ENCODE data around the gene DDX3X.
"Not testable (repeated sequence)": the region's sequence is repeated elsewhere in the genome, so short reads cannot be mapped to it uniquely, and the experiment has no call there.

The DDX3X gene

GRCh38 chrX:41377624-41378023 is 43.7 kb downstream of the DDX3X start:
- DNase-seq, result no peak

GRCh38 chrX:41381685-41382084 is 47.7 kb downstream of the DDX3X start:
- no peak for DNase-seq

- no peak for DNase-seq
These were observed 49.0 kb downstream of the DDX3X start for GRCh38 chrX:41382714-41383645.

- DNase-seq, result no peak
These were observed 50.2 kb downstream of the DDX3X start for GRCh38 chrX:41384051-41384705.

DNA sequence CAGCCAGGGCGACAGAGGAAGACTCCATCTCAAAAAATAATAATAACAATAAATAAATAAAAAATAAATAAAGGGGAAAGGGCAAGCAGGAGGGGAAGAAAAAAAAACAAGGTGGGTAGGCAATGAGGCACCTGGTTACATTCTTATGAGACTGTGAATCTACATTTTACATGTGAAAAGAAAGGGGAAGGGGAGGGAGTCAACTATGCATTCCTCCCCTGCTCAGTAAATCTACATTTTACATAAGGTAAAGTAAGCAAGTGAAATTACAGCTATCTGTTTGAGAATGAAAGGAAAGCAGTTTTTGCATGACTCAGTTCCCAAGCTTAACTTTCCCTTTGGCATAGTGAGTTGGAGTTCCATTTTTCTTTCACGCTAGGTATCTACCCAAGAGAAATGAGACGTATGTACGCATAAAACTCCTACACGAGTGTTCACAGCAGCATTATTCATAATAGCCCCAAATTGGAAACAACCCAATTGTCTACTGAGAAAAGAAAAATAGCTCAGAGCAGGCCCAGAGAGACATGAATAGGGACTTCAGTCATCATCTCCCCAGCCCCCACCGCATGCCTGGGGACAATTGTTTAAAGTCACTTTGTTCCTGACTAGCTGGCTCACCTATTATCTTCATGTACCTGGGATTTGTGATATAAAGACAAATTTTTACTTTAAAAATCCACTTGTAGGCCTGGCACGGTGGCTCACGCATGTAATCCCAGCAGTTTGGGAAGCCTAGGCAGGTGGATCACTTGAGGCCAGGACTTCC is 52.4 kb downstream of the DDX3X start:
- no peak for DNase-seq

- DNase-seq, result no peak
These were observed 54.6 kb downstream of the DDX3X start for GRCh38 chrX:41388543-41388942.

DNA sequence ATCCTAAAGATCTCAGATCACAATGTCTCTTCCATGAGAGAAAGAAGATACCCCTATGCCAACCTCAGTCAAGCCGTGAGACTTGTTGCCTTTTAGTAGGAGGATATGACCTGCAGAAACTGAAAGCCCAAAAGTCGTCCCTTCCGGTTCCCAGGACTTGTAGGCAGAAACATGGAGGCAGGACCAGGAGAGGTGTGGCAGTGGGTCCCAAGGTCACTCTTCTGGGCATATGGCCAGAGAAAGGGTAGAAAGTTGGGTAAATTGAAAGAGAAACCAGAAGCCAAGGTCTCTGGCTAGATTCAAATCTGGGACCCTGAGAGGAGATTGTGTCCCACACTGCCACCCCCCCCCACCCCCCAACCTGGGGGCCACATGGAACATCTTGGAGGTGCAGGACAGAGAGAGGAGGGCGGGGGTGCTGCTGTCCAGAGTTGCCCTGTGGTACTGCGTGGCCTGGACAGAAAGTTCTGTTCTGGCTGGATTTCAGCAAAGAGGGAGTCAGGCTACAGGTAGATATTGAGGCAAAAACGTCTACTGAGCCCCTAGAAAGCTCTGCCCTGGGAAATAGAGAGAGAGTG is 55.4 kb downstream of the DDX3X start:
- DNase-seq, result no peak

- DNase-seq, result not testable (repeated sequence)
These were observed 56.6 kb downstream of the DDX3X start for GRCh38 chrX:41390576-41390975.

DNA sequence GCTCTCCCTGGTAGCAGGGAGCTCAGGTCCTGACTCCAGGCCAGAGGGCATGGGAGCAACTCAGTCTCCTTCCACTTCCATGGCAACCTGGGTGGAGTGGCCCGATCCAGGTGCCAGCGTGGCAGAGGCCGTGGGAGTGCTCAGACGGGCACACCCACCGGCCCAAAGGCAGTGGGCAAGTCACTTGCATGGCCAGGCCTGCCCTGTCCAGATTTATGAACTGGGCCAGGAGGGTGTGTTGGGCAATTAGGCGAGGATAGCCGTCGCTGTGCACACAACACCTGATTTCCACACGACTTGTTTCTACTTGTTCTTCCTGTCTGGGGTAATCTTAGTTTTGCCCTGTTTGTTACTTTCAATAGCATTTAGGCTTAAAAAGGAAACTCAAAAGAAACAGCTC is 57.6 kb downstream of the DDX3X start:
- DNase-seq, result no peak

- DNase-seq, result no peak
These were observed 60.3 kb downstream of the DDX3X start for GRCh38 chrX:41394293-41394692.

DNA sequence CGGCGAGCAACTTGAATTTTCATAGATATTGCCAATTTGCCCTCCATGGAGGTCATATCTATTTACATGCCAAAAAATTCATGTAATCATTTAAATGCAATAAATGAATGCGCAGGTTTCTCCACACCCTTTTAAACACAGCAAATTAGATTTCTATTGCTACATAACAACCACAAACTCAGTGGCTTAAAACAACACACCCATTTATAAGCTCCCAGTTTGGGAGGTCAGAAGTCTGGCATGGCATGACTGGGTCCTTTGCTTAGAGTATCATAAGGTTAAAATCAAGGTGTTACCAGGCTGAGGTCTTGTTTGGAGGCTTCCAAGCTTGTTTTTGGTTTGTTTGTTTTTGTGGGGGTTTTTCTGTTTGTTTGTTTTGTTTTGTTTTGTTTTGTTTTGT is 63.3 kb downstream of the DDX3X start:
- DNase-seq, result no peak

DNA sequence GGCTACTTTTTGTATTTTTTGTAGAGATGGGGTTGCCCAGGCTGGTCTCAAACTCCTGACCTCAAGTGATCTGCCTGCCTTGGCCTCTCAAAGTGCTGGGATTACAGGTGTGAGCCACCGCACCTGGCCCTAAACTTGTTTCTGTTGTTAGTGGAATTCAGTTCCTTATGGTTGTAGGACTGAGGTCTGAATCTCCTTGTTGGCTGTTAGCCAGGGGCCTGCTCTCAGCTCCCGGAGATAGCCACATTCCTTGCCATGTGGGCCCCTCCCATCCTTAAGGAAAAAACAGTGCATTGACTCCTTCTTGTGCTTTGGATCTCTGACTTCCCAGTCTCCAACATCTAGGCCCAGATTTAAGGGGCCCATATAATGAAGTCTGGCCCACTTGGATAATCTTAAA is 63.8 kb downstream of the DDX3X start:
- no peak for DNase-seq

DNA sequence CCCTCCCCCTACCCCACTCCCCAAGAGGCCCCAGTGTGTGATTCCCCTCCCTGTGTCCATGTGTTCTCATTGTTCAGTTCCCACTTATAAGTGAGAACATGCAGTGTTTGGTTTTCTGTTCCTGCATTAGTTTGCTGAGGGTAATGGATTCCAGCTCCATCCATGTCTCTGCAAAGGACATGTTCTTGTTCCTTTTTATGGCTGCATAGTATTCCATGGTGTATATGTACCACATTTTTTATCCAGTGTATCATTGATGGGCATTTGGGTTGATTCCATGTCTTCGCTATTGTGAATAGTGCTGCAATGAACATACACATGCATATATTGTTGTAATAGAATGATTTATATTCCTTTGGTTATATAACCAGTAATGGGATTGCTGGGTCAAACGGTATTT is 68.6 kb downstream of the DDX3X start:
- DNase-seq, result not testable (repeated sequence)

GRCh38 chrX:41405551-41405950 is 71.6 kb downstream of the DDX3X start:
- no peak for DNase-seq

GRCh38 chrX:41406201-41406600 is 72.2 kb downstream of the DDX3X start:
- DNase-seq, result no peak

GRCh38 chrX:41407816-41408215 is 73.9 kb downstream of the DDX3X start:
- no peak for DNase-seq

- DNase-seq, result no peak
These were observed 74.6 kb downstream of the DDX3X start for GRCh38 chrX:41408576-41408975.

GRCh38 chrX:41409006-41409405 is 75.0 kb downstream of the DDX3X start:
- no peak for DNase-seq

GRCh38 chrX:41411222-41411621 is 77.3 kb downstream of the DDX3X start:
- DNase-seq, result not testable (repeated sequence)

GRCh38 chrX:41412261-41413081 is 78.5 kb downstream of the DDX3X start:
- peak; percentile 9 for DNase-seq
